WERI-Rb-1 (cell line): ENCODE measurements around the gene GRAMD1B.
A peak's percentile ranks its signal among the peaks of the same experiment; 100 is the strongest.

ENCODE experiments used
- DNase-seq: peaks from one replicate; pipeline ENCODE4 v3.0.0-alpha.2; 2020
- H3K27ac ChIP-seq: fragments of 250-450 bp; sonication (Bioruptor Pico); 2 replicates; pipeline ENCODE4 v1.5.1; 2020; ENCODE audit warnings: mild to moderate bottlenecking, moderate library complexity
- H3K27me3 ChIP-seq: fragments of 250-450 bp; sonication (Bioruptor Pico); 2 replicates; pipeline ENCODE4 v1.5.1; 2021; ENCODE audit warnings: mild to moderate bottlenecking, low read depth, moderate library complexity; ENCODE audit not compliant: insufficient read depth, severe bottlenecking
- H3K36me3 ChIP-seq: fragments of 250-450 bp; sonication (Bioruptor Pico); 2 replicates; pipeline ENCODE4 v1.5.1; 2020; ENCODE audit warnings: mild to moderate bottlenecking, moderate library complexity
- H3K4me3 ChIP-seq: 2 replicates; pipeline ENCODE4 v1.5.1; 2011; ENCODE audit warnings: low read depth, mild to moderate bottlenecking, control low read depth, low read length
- H3K9me3 ChIP-seq: fragments of 250-450 bp; sonication (Bioruptor Pico); 2 replicates; pipeline ENCODE4 v1.5.1; 2021; ENCODE audit warnings: mild to moderate bottlenecking, moderate library complexity; ENCODE audit not compliant: severe bottlenecking
- CTCF ChIP-seq: IDR thresholded peaks from 2 replicates; pipeline ENCODE4 v1.5.1; 2011; ENCODE audit warnings: low read depth, mild to moderate bottlenecking, control low read depth, inconsistent platforms, low read length

Gene GRAMD1B

GRCh38 chr11:123578778-123579481, 148.9 kb downstream of the GRAMD1B start:
- TF ChIP-seq CTCF = no peak

DNA sequence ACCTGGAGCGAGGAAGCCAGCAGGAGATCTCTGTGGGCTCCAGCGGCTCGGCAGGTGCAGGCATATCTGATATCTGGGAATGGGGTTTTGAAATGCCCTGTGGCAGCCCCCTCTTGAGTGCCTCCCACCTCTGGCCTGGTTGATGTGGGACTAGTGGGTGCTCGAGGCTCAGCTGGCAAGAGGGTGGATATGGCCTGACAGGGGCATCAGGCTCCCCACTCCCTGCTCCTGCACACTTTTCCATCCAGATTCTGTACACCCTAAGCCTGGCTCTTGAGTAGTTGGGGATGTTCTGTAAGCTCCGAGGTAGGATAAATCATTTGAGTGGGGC, 149.4 kb downstream of the GRAMD1B start:
- no peaks in the 10 kb centered on the region for H3K27me3 ChIP-seq
- no peaks in the 10 kb centered on the region for H3K9me3 ChIP-seq
- TF ChIP-seq CTCF = no peak
- no peak for DNase-seq
- peaks cover 19% of the 10 kb centered on the region for H3K36me3 ChIP-seq
- H3K4me3 ChIP-seq = no peak overlapping the region
- H3K27ac ChIP-seq = peak overlapping the region; percentile 80

More at GRCh38 chr11:123578778-123579481, 148.9 kb downstream of the GRAMD1B start:
- peak; percentile 79 for DNase-seq
- peaks cover 19% of the 10 kb centered on the region for H3K36me3 ChIP-seq
- peak overlapping the region; percentile 80 for H3K27ac ChIP-seq
- H3K9me3 ChIP-seq = no peaks in the 10 kb centered on the region
- H3K27me3 ChIP-seq = no peaks in the 10 kb centered on the region
- H3K4me3 ChIP-seq = no peak overlapping the region

DNA sequence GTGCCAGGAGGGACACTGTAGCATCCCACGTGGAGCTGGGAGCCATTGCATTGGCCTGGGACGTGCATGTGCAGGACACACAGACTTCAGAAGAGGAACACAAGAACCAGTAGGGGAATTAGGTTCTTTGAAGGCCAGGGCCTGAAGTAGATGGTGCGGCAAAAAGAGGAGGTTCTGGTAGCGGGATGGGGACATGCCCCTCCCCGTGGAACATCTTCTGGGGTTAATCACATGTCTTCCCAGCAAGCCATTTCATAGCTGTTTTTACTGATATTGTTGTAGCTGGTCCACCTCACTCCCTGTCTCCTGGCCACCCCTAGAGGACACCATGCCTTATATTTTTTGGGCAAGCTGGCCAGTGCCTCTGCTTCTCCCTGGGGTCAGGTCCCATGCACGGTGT, 150.1 kb downstream of the GRAMD1B start:
- Histone ChIP-seq H3K27me3 (no peaks in the 10 kb centered on the region), H3K27ac (peak overlapping the region; percentile 80; the same call in 1 of the 2 replicates), H3K36me3 (peaks cover 19% of the 10 kb centered on the region), H3K9me3 (no peaks in the 10 kb centered on the region), H3K4me3 (no peak overlapping the region)
- TF ChIP-seq CTCF = no peak
- no peak for DNase-seq

GRCh38 chr11:123580557-123581275, 150.6 kb downstream of the GRAMD1B start:
- Histone ChIP-seq H3K9me3 (no peaks in the 10 kb centered on the region), H3K27me3 (no peaks in the 10 kb centered on the region), H3K36me3 (peaks cover 19% of the 10 kb centered on the region), H3K4me3 (no peak overlapping the region), H3K27ac (peak overlapping the region; percentile 38; the same call in 1 of the 2 replicates)
- DNase-seq = peak; percentile 81
- peak; percentile 98 for TF ChIP-seq CTCF

- no peaks in the 10 kb centered on the region for H3K9me3 ChIP-seq
- peaks cover 19% of the 10 kb centered on the region for H3K36me3 ChIP-seq
- no peak for DNase-seq
- H3K4me3 ChIP-seq = no peak overlapping the region
- no peak overlapping the region for H3K27ac ChIP-seq
- TF ChIP-seq CTCF = no peak
- no peaks in the 10 kb centered on the region for H3K27me3 ChIP-seq
Measured at GRCh38 chr11:123581651-123582399, 151.8 kb downstream of the GRAMD1B start.
